HepG2 (cell line): ENCODE results near the gene SLC25A52. TPM values are rescaled to one million over a fixed set of nuclear protein-coding genes. Genes with fewer than 3 reads are reported as not detected.

ENCODE experiments used
- CHD2 ChIP-seq: IDR thresholded peaks from 2 replicates; pipeline ENCODE4 v1.6.1; 2011; ENCODE audit warnings: low read depth, low read length, improper control_type of control experiment
- NR2F6 ChIP-seq, 2 experiments: IDR thresholded peaks; 2 replicates each; pipeline ENCODE4 v1.6.1; 2016; ENCODE audit warnings: antibody characterized with exemption in 1 of 2, mild to moderate bottlenecking in 1 of 2
- ZFP41 ChIP-seq: sonication (generic); formaldehyde crosslinking; IDR thresholded peaks from 2 replicates; pipeline ENCODE4 v1.4.0; 2020; ENCODE audit warnings: mild to moderate bottlenecking, missing genetic modification reagents, borderline replicate concordance
- ZNF30 ChIP-seq: sonication (generic); formaldehyde crosslinking; IDR thresholded peaks from 2 replicates; pipeline ENCODE4 v1.5.0; 2020; ENCODE audit warnings: mild to moderate bottlenecking, missing genetic modification reagents
- polyA plus RNA-seq, 8 experiments: library from polyadenylated mRNA; depleted of rRNA in 3 of 8; stranded (reverse) in 7 of 8; unstranded in 1 of 8; fragments of >200 nt; fragmentation: Illumina TruSeq in 4 of 8; extraction: Trizol in 4 of 8; gene quantifications; 2 replicates each; pipeline versions ENCODE4 v1.2.1 to v1.2.3, GENCODE V29; 2011 to 2016; ENCODE audit warnings: low read depth in 4 of 8, missing spikeins in 1 of 8, mixed read lengths in 1 of 8; ENCODE audit not compliant: insufficient read depth in 1 of 8
- total RNA-seq, 5 experiments: library from RNA; depleted of rRNA; stranded (reverse); fragments of >200 nt; fragmentation: Illumina TruSeq; extraction: Trizol; gene quantifications; 2 replicates each; pipeline ENCODE4 v1.2.3, GENCODE V29; 2016; ENCODE audit warnings: low read depth in 1 of 5
- TF ChIP-seq, protein P1 (sequence below): sonication (generic); formaldehyde crosslinking; IDR thresholded peaks from one replicate; pipeline ENCODE4 v1.5.1; 2020; ENCODE audit warnings: mild to moderate bottlenecking, missing genetic modification reagents; ENCODE audit errors: not compliant biosample characterization
- TF ChIP-seq, protein P2 (sequence below): sonication (generic); formaldehyde crosslinking; IDR thresholded peaks from 2 replicates; pipeline ENCODE4 v1.4.0; 2020; ENCODE audit warnings: missing genetic modification reagents
- TF ChIP-seq, protein P3 (sequence below): IDR thresholded peaks from 2 replicates; pipeline ENCODE4 v1.6.1; 2016; ENCODE audit warnings: missing biosample characterization, missing genetic modification reagents, low read depth
- TF ChIP-seq, protein P4 (sequence below): sonication (generic); formaldehyde crosslinking; IDR thresholded peaks from 2 replicates; pipeline ENCODE4 v1.4.0; 2020; ENCODE audit warnings: mild to moderate bottlenecking, missing genetic modification reagents
- TF ChIP-seq, protein P5 (sequence below): sonication (generic); formaldehyde crosslinking; IDR thresholded peaks from 2 replicates; pipeline ENCODE4 v1.5.1; 2020; ENCODE audit warnings: missing genetic modification reagents, mild to moderate bottlenecking, borderline replicate concordance

SLC25A52 gene
- total and polyA plus RNA-seq, 2 of the 13 experiments (the other 11 are each of a cell fraction or from before 2014, with no cell fraction given): 0.46 TPM; not detected in 1

DNA sequence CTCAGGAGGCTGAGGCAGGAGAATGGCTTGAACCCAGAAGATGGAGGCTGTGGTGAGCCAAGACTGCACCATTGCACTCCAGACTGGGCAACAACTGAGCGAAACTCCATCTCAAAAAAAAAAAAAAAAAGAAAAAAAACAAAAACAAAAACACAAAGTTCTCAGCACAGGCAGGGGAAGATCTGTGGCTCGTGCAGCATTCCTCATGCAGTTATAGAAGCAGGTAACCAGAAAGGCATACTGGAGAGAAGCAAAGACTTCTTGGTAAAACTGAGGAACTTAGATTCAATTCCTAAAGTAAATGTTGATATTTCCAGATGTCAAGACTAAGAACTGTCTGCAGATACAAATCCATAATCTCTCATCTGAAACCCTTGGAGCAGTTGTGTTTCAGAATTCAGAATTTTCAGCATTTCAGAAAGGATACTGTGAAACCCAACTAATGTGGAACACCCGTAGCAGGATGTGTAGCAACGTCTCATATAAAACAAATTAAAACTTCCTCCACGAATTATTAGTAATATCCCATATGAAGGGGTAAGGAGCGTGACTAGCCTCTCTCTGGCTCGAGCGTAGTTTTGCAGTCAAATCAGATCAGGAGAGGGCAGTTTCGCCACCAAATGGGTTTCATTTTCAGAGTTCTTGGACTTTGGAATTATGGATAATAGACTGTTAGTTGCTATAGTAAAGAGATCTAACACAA, 13.2 kb upstream of the SLC25A52 start (continued):
- TF ChIP-seq, protein P1, sequence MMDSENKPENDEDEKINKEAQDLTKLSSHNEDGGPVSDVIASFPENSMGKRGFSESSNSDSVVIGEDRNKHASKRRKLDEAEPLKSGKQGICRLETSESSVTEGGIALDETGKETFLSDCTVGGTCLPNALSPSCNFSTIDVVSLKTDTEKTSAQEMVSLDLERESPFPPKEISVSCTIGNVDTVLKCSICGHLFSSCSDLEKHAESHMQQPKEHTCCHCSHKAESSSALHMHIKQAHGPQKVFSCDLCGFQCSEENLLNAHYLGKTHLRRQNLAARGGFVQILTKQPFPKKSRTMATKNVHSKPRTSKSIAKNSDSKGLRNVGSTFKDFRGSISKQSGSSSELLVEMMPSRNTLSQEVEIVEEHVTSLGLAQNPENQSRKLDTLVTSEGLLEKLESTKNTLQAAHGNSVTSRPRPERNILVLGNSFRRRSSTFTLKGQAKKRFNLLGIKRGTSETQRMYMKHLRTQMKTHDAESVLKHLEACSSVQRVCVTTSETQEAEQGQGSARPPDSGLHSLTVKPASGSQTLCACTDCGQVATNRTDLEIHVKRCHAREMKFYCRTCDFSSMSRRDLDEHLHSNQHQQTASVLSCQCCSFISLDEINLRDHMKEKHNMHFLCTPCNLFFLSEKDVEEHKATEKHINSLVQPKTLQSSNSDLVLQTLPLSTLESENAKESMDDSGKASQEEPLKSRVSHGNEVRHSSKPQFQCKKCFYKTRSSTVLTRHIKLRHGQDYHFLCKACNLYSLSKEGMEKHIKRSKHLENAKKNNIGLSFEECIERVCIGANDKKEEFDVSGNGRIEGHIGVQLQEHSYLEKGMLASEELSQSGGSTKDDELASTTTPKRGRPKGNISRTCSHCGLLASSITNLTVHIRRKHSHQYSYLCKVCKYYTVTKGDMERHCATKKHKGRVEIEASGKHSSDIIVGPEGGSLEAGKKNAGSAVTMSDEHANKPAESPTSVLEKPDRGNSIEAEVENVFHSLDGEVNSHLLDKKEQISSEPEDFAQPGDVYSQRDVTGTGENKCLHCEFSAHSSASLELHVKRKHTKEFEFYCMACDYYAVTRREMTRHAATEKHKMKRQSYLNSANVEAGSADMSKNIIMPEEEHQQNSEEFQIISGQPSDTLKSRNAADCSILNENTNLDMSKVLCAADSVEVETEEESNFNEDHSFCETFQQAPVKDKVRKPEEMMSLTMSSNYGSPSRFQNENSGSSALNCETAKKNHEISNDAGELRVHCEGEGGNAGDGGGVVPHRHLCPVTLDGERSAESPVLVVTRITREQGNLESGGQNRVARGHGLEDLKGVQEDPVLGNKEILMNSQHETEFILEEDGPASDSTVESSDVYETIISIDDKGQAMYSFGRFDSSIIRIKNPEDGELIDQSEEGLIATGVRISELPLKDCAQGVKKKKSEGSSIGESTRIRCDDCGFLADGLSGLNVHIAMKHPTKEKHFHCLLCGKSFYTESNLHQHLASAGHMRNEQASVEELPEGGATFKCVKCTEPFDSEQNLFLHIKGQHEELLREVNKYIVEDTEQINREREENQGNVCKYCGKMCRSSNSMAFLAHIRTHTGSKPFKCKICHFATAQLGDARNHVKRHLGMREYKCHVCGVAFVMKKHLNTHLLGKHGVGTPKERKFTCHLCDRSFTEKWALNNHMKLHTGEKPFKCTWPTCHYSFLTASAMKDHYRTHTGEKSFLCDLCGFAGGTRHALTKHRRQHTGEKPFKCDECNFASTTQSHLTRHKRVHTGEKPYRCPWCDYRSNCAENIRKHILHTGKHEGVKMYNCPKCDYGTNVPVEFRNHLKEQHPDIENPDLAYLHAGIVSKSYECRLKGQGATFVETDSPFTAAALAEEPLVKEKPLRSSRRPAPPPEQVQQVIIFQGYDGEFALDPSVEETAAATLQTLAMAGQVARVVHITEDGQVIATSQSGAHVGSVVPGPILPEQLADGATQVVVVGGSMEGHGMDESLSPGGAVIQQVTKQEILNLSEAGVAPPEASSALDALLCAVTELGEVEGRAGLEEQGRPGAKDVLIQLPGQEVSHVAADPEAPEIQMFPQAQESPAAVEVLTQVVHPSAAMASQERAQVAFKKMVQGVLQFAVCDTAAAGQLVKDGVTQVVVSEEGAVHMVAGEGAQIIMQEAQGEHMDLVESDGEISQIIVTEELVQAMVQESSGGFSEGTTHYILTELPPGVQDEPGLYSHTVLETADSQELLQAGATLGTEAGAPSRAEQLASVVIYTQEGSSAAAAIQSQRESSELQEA (CRISPR knock-in tag): no peak
- TF ChIP-seq, protein P2, sequence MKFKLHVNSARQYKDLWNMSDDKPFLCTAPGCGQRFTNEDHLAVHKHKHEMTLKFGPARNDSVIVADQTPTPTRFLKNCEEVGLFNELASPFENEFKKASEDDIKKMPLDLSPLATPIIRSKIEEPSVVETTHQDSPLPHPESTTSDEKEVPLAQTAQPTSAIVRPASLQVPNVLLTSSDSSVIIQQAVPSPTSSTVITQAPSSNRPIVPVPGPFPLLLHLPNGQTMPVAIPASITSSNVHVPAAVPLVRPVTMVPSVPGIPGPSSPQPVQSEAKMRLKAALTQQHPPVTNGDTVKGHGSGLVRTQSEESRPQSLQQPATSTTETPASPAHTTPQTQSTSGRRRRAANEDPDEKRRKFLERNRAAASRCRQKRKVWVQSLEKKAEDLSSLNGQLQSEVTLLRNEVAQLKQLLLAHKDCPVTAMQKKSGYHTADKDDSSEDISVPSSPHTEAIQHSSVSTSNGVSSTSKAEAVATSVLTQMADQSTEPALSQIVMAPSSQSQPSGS: no peak
- TF ChIP-seq, protein P3, sequence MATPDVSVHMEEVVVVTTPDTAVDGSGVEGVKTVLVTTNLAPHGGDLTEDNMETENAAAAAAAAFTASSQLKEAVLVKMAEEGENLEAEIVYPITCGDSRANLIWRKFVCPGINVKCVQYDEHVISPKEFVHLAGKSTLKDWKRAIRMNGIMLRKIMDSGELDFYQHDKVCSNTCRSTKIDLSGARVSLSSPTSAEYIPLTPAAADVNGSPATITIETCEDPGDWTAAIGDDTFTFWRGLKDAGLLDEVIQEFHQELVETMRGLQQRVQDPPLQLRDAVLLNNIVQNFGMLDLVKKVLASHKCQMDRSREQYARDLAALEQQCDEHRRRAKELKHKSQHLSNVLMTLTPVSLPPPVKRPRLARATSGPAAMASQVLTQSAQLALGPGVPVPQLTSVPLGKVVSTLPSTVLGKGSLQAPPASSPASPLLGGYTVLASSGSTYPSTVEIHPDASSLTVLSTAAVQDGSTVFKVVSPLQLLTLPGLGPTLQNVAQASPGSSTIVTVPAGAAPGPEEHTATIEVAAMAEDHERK (CRISPR knock-in tag): no peak
- TF ChIP-seq NR2F6 (IDR thresholded peaks at IDR 0.05): no peak
- no peak for TF ChIP-seq NR2F6 (CRISPR knock-in tag; IDR thresholded peaks at IDR 0.05)
- TF ChIP-seq, protein P4, sequence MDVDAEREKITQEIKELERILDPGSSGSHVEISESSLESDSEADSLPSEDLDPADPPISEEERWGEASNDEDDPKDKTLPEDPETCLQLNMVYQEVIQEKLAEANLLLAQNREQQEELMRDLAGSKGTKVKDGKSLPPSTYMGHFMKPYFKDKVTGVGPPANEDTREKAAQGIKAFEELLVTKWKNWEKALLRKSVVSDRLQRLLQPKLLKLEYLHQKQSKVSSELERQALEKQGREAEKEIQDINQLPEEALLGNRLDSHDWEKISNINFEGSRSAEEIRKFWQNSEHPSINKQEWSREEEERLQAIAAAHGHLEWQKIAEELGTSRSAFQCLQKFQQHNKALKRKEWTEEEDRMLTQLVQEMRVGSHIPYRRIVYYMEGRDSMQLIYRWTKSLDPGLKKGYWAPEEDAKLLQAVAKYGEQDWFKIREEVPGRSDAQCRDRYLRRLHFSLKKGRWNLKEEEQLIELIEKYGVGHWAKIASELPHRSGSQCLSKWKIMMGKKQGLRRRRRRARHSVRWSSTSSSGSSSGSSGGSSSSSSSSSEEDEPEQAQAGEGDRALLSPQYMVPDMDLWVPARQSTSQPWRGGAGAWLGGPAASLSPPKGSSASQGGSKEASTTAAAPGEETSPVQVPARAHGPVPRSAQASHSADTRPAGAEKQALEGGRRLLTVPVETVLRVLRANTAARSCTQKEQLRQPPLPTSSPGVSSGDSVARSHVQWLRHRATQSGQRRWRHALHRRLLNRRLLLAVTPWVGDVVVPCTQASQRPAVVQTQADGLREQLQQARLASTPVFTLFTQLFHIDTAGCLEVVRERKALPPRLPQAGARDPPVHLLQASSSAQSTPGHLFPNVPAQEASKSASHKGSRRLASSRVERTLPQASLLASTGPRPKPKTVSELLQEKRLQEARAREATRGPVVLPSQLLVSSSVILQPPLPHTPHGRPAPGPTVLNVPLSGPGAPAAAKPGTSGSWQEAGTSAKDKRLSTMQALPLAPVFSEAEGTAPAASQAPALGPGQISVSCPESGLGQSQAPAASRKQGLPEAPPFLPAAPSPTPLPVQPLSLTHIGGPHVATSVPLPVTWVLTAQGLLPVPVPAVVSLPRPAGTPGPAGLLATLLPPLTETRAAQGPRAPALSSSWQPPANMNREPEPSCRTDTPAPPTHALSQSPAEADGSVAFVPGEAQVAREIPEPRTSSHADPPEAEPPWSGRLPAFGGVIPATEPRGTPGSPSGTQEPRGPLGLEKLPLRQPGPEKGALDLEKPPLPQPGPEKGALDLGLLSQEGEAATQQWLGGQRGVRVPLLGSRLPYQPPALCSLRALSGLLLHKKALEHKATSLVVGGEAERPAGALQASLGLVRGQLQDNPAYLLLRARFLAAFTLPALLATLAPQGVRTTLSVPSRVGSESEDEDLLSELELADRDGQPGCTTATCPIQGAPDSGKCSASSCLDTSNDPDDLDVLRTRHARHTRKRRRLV: no peak
- no peak for TF ChIP-seq ZNF30
- no peak for TF ChIP-seq CHD2
- TF ChIP-seq, protein P5, sequence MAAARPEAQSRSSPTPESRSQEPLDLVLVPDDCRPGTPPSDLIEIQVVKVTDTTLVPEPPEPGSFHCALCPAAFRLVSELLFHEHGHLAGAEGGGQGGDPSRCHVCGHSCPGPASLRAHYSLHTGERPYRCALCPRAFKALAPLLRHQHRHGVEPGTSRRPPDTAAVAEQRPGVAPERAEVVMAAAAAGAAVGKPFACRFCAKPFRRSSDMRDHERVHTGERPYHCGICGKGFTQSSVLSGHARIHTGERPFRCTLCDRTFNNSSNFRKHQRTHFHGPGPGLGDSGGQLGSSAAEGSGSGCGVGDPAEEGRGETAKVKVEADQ: no peak
- TF ChIP-seq ZFP41 (CRISPR knock-in tag): no peak
